GM19238 (cell line): ENCODE results near the gene PDCD2L.
"Not testable (repeated sequence)": the region's sequence is repeated elsewhere in the genome, so short reads cannot be mapped to it uniquely, and the experiment has no call there.

Experiments
- DNase-seq: peaks from one replicate; pipeline ENCODE4 v3.0.0; 2011; ENCODE audit warnings: low spot score; ENCODE audit not compliant: insufficient read length

The PDCD2L gene

GRCh38 chr19:34468409-34468808 lies 64.2 kb downstream of the PDCD2L start:
- no peak for DNase-seq

GRCh38 chr19:34469026-34469425 lies 64.8 kb downstream of the PDCD2L start:
- DNase-seq: not testable (repeated sequence)

- no peak for DNase-seq
Observed at GRCh38 chr19:34471906-34472700, 67.9 kb downstream of the PDCD2L start.

GRCh38 chr19:34474233-34474989 lies 70.2 kb downstream of the PDCD2L start:
- DNase-seq: no peak

- no peak for DNase-seq
Observed at GRCh38 chr19:34475026-34475974, 71.1 kb downstream of the PDCD2L start.
